HepG2 (cell line): Measurements from ENCODE around the gene PNLIPRP2. TPM values are rescaled to one million over a fixed set of nuclear protein-coding genes. Genes with fewer than 3 reads are reported as not detected.

ENCODE experiments used
- polyA plus RNA-seq, 8 experiments: library from polyadenylated mRNA; depleted of rRNA in 3 of 8; stranded (reverse) in 7 of 8; unstranded in 1 of 8; fragments of >200 nt; fragmentation: Illumina TruSeq in 4 of 8; extraction: Trizol in 4 of 8; gene quantifications; 2 replicates each; pipeline versions ENCODE4 v1.2.1 to v1.2.3, GENCODE V29; 2011 to 2016; ENCODE audit warnings: low read depth in 4 of 8, missing spikeins in 1 of 8, mixed read lengths in 1 of 8; ENCODE audit not compliant: insufficient read depth in 1 of 8
- total RNA-seq, 5 experiments: library from RNA; depleted of rRNA; stranded (reverse); fragments of >200 nt; fragmentation: Illumina TruSeq; extraction: Trizol; gene quantifications; 2 replicates each; pipeline ENCODE4 v1.2.3, GENCODE V29; 2016; ENCODE audit warnings: low read depth in 1 of 5

Gene PNLIPRP2
- total and polyA plus RNA-seq, 2 of the 13 experiments (the other 11 are each of a cell fraction or from before 2014, with no cell fraction given): 0.21 to 0.97 TPM

Other genes with a start within 250 kb of the PNLIPRP2 start
- gene PNLIPRP3, start 193.1 kb upstream of the PNLIPRP2 start, total RNA-seq (2016; rRNA removed; fragmentation: Illumina TruSeq; extraction: Trizol): not detected in 2 replicates
- gene PNLIPRP3, start 193.1 kb upstream of the PNLIPRP2 start, polyA plus RNA-seq (2011; rRNA removed): not detected in 2 replicates
- gene PNLIP, start 75.0 kb upstream of the PNLIPRP2 start, total RNA-seq (2016; rRNA removed; fragmentation: Illumina TruSeq; extraction: Trizol): not detected in 2 replicates
- gene PNLIP, start 75.0 kb upstream of the PNLIPRP2 start, polyA plus RNA-seq (2011; rRNA removed): not detected in 2 replicates
- not detected in 2 replicates for gene PNLIPRP1, start 30.0 kb upstream of the PNLIPRP2 start, total RNA-seq (2016; rRNA removed; fragmentation: Illumina TruSeq; extraction: Trizol)
- gene PNLIPRP1, start 30.0 kb upstream of the PNLIPRP2 start, polyA plus RNA-seq (2011; rRNA removed): not detected in 2 replicates
- 12.9 and 13.6 TPM in 2 replicates for gene HSPA12A, start 121.6 kb downstream of the PNLIPRP2 start, total RNA-seq (2016; rRNA removed; fragmentation: Illumina TruSeq; extraction: Trizol)
- 6.2 and 6.4 TPM in 2 replicates for gene HSPA12A, start 121.6 kb downstream of the PNLIPRP2 start, polyA plus RNA-seq (2011; rRNA removed)
- not detected in 2 replicates for gene ENO4, start 228.5 kb downstream of the PNLIPRP2 start, total RNA-seq (2016; rRNA removed; fragmentation: Illumina TruSeq; extraction: Trizol)
- gene ENO4, start 228.5 kb downstream of the PNLIPRP2 start, polyA plus RNA-seq (2011; rRNA removed): not detected in 2 replicates